RWPE2 (cell line): ENCODE data around the gene PRSS38.

ENCODE experiments used
- ATAC-seq: fragments of 200-7000 bp; cut with Tn5 transposase; 3 replicates; pipeline ENCODE4 v1.9.1; 2021; ENCODE audit warnings: low read depth
- DNase-seq: peaks from one replicate; pipeline ENCODE4 v3.0.0-alpha.2; 2020; ENCODE audit warnings: low spot score
- H3K27ac ChIP-seq: fragments of 450-650 bp; 2 replicates; pipeline ENCODE4 v1.5.1; 2017; ENCODE audit warnings: mild to moderate bottlenecking; ENCODE audit not compliant: poor library complexity, severe bottlenecking
- H3K27me3 ChIP-seq: fragments of 250-450 bp; sonication (Bioruptor Pico); 2 replicates; pipeline ENCODE4 v1.5.1; 2021; ENCODE audit warnings: mild to moderate bottlenecking, moderate library complexity; ENCODE audit not compliant: insufficient read depth, poor library complexity, severe bottlenecking
- H3K36me3 ChIP-seq: fragments of 250-450 bp; sonication (Bioruptor Pico); 2 replicates; pipeline ENCODE4 v1.5.1; 2020; ENCODE audit warnings: low read depth, mild to moderate bottlenecking, moderate library complexity
- H3K4me1 ChIP-seq: fragments of 250-450 bp; sonication (Bioruptor Pico); 2 replicates; pipeline ENCODE4 v1.5.1; 2021; ENCODE audit warnings: mild to moderate bottlenecking, moderate library complexity; ENCODE audit not compliant: insufficient read depth, poor library complexity, severe bottlenecking
- H3K4me3 ChIP-seq: fragments of 250-450 bp; sonication (Bioruptor Pico); 2 replicates; pipeline ENCODE4 v1.5.1; 2021; ENCODE audit warnings: mild to moderate bottlenecking, moderate library complexity; ENCODE audit not compliant: severe bottlenecking
- H3K9me3 ChIP-seq: fragments of 250-450 bp; sonication (Bioruptor Pico); 2 replicates; pipeline ENCODE4 v1.5.1; 2021; ENCODE audit warnings: mild to moderate bottlenecking, moderate library complexity; ENCODE audit not compliant: severe bottlenecking
- TF ChIP-seq, protein P1 (sequence below): fragments of 450-650 bp; IDR thresholded peaks from one replicate; pipeline ENCODE4 v1.5.1; 2017; ENCODE audit warnings: mild to moderate bottlenecking, moderate library complexity; ENCODE audit not compliant: poor library complexity, severe bottlenecking

PRSS38 gene

DNA sequence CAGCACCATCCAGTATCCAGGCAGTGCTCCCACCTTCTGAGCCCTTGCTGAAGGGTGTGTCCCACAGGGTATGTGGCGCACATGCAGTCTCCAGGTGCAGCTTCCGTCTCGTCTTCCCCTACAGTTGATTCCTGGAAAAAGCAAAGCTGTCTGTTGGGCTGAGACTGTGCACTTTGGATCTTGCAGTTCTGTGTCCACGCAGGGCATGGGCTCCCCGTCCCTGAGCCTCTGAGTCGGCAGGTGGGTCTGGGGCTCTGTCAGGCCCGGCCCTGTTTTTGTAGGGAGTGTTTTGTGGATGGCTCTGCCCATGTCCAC lies 47.4 kb upstream of the PRSS38 start:
- Histone ChIP-seq H3K27me3 (no peaks in the 10 kb centered on the region), H3K27ac (no peak overlapping the region), H3K4me1 (peaks cover 10% of the 10 kb centered on the region), H3K36me3 (no peaks in the 10 kb centered on the region), H3K4me3 (no peak overlapping the region), H3K9me3 (no peaks in the 10 kb centered on the region)
- TF ChIP-seq, protein P1, sequence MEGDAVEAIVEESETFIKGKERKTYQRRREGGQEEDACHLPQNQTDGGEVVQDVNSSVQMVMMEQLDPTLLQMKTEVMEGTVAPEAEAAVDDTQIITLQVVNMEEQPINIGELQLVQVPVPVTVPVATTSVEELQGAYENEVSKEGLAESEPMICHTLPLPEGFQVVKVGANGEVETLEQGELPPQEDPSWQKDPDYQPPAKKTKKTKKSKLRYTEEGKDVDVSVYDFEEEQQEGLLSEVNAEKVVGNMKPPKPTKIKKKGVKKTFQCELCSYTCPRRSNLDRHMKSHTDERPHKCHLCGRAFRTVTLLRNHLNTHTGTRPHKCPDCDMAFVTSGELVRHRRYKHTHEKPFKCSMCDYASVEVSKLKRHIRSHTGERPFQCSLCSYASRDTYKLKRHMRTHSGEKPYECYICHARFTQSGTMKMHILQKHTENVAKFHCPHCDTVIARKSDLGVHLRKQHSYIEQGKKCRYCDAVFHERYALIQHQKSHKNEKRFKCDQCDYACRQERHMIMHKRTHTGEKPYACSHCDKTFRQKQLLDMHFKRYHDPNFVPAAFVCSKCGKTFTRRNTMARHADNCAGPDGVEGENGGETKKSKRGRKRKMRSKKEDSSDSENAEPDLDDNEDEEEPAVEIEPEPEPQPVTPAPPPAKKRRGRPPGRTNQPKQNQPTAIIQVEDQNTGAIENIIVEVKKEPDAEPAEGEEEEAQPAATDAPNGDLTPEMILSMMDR, result no peak
- DNase-seq (no peak), ATAC-seq (no peak)

DNA sequence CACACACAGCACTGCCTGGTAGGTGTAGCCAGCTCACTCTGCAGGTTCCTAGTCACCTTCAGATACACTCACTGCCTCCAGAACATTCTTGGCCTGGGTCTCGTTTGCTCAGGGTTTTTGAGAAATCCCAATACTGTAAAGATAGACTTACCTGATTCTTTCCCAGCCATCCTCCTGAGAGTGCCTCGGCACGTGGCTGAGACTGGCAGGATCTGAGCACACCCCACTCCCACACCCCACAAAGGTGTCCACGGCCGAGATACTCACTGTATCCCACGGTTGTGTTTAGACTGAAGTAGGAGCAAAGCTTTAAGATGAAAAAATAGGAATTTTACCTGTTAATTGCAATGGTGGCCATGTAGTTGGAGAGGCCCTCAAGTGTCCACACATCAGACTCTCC lies 46.8 kb upstream of the PRSS38 start:
- no peak overlapping the region for H3K27ac ChIP-seq

DNA sequence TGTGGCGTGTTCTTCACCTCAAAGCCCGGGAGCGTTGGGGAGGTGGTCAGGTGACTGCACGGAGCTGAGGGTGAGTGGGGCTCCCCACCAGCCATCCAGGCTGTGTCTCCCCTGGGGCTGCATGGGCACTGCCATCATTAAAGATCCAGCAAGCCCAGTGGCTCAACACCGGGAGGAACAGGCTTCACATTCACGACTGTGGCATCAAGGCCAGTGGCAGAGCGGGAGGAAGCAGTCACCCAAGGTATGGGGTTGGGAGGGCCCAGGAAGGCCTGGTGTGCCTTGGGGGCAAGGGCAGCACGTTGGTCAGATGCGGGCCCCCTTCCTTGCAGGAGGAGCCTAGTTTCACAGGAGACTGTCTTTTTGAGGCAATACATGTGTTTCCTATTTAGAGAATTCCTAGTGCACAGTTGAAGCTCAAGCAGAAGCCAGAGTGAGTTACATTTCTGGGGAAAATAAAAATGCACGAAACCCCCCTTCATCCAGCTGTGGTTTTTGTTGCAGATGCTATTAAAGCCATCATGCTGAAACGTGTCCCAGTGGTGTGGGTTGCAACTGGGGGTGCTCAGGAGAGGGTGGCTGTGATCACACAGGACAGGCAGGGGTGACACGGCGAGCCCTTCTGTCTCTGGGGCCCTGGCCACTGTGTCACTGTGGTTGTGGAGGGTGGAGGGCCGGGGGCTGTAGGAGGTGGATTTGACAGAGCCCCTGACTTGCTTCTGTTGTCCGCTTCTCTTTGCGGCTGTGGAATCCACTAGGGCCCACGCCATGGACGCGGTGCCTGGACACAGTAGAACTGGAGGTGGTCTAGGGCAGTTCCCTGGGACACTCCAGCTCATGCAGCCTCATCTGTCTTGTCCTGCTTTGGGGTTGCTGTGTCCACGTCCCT lies 46.2 kb upstream of the PRSS38 start:
- Histone ChIP-seq H3K36me3 (no peaks in the 10 kb centered on the region), H3K9me3 (no peaks in the 10 kb centered on the region), H3K27me3 (no peaks in the 10 kb centered on the region), H3K27ac (no peak overlapping the region), H3K4me3 (no peak overlapping the region), H3K4me1 (peaks cover 1% of the 10 kb centered on the region)
- ATAC-seq (no peak), DNase-seq (no peak)
- TF ChIP-seq, protein P1, result no peak

More for the DNA sequence above, 46.8 kb upstream of the PRSS38 start:
- DNase-seq (no peak), ATAC-seq (no peak)
- TF ChIP-seq, protein P1, result no peak
- no peaks in the 10 kb centered on the region for H3K36me3 ChIP-seq
- H3K27me3 ChIP-seq, result no peaks in the 10 kb centered on the region
- no peaks in the 10 kb centered on the region for H3K9me3 ChIP-seq
- peaks cover 8% of the 10 kb centered on the region for H3K4me1 ChIP-seq
- H3K4me3 ChIP-seq, result no peak overlapping the region

GRCh38 chr1:227769936-227770494 lies 45.5 kb upstream of the PRSS38 start:
- no peaks in the 10 kb centered on the region for H3K9me3 ChIP-seq
- ATAC-seq (no peak), DNase-seq (no peak)
- no peaks in the 10 kb centered on the region for H3K36me3 ChIP-seq
- no peaks in the 10 kb centered on the region for H3K4me1 ChIP-seq
- H3K27me3 ChIP-seq, result no peaks in the 10 kb centered on the region
- no peak overlapping the region for H3K27ac ChIP-seq
- no peak overlapping the region for H3K4me3 ChIP-seq
- TF ChIP-seq, protein P1, result no peak

DNA sequence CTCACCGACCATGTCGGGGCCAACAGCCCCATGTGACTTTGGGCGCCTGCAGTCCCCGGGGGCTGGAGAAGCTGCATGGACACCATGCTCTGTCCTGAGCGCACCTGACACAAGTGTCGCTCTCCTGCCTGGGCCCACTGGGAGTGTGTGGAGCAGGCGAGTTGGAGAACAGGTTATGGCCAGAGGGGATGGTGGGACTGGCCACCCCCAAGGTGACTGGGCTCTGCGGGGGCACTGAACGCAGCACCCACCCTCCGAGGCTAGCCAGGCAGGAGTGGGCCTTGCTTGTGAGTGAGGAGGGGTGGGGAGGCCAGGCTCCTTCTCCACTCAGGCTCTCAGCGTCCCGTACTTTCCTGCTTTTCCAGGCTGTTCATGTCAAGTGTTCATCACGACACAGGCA lies 44.7 kb upstream of the PRSS38 start:
- Histone ChIP-seq H3K4me1 (no peaks in the 10 kb centered on the region), H3K4me3 (no peak overlapping the region), H3K27ac (no peak overlapping the region), H3K9me3 (no peaks in the 10 kb centered on the region), H3K27me3 (no peaks in the 10 kb centered on the region), H3K36me3 (no peaks in the 10 kb centered on the region)
- TF ChIP-seq, protein P1, result no peak
- ATAC-seq (no peak), DNase-seq (no peak)
